Activated CD4-positive, alpha-beta T cell treated with anti-CD3 and anti-CD28 coated beads, Interleukin-2, amount 50 U/mL, for 48 hours (primary cell): Measurements from ENCODE around the gene ASCC3.

Experiments
- DNase-seq, 2 experiments: peaks; one replicate each; pipeline ENCODE4 v3.0.0-alpha.2; 2020

Gene ASCC3

GRCh38 chr6:100488244-100488643, 392.9 kb downstream of the ASCC3 start:
- no peak for DNase-seq

- DNase-seq = no peak
Observed at GRCh38 chr6:100487638-100488037, 393.5 kb downstream of the ASCC3 start.

GRCh38 chr6:100485268-100485667, 395.9 kb downstream of the ASCC3 start:
- DNase-seq = no peak

- DNase-seq = no peak
Observed at GRCh38 chr6:100484474-100484873, 396.7 kb downstream of the ASCC3 start.

- DNase-seq = no peak
Observed at GRCh38 chr6:100482698-100483097, 398.4 kb downstream of the ASCC3 start.

- no peak for DNase-seq
Observed at GRCh38 chr6:100479179-100480035, 401.7 kb downstream of the ASCC3 start.

GRCh38 chr6:100475554-100476320, 405.4 kb downstream of the ASCC3 start:
- DNase-seq = no peak

GRCh38 chr6:100473182-100473581, 407.9 kb downstream of the ASCC3 start:
- no peak for DNase-seq

GRCh38 chr6:100472674-100473073, 408.5 kb downstream of the ASCC3 start:
- DNase-seq = peak; percentile 31 to 41

GRCh38 chr6:100470422-100471120, 410.6 kb downstream of the ASCC3 start:
- DNase-seq = no peak

GRCh38 chr6:100469101-100469859, 411.8 kb downstream of the ASCC3 start:
- DNase-seq = no peak

- DNase-seq = no peak
Observed at GRCh38 chr6:100468016-100468622, 413.0 kb downstream of the ASCC3 start.

GRCh38 chr6:100467129-100468015, 413.8 kb downstream of the ASCC3 start:
- DNase-seq = no peak

GRCh38 chr6:100466410-100467128, 414.6 kb downstream of the ASCC3 start:
- DNase-seq = no peak

GRCh38 chr6:100465701-100466409, 415.3 kb downstream of the ASCC3 start:
- no peak for DNase-seq

GRCh38 chr6:100464903-100465700, 416.0 kb downstream of the ASCC3 start, which contains the start of gene SIM1:
TSS of gene SIM1 (minus strand) at chr6:100464921. CDS start at chr6:100463468, 1,453 bp downstream.
- no peak for DNase-seq

GRCh38 chr6:100464162-100464851, 416.8 kb downstream of the ASCC3 start:
- no peak for DNase-seq

GRCh38 chr6:100463630-100464161, 417.4 kb downstream of the ASCC3 start:
- DNase-seq = no peak
